G401 (cell line): Measurements from ENCODE around the gene OPN5. TPM values are rescaled to one million over a fixed set of nuclear protein-coding genes. Genes with fewer than 3 reads are reported as not detected.
"Not testable (repeated sequence)": the region's sequence is repeated elsewhere in the genome, so short reads cannot be mapped to it uniquely, and the experiment has no call there.

Source experiments
- DNase-seq: peaks from one replicate; pipeline ENCODE4 v3.0.0-alpha.2; 2015; ENCODE audit warnings: low spot score
- in situ Hi-C: cut with HindIII; loops from 2 replicates; pipeline ENCODE4 v1.10.0; 2016; ENCODE audit warnings: low sequenced_read_pairs, mixed read lengths
- total RNA-seq: library from RNA; depleted of rRNA; stranded (reverse); fragments of >200 nt; shearing (Covaris generic); gene quantifications from 2 replicates; pipeline ENCODE4 v1.2.3, GENCODE V29; 2014; rRNA removed

OPN5 gene, protein sequence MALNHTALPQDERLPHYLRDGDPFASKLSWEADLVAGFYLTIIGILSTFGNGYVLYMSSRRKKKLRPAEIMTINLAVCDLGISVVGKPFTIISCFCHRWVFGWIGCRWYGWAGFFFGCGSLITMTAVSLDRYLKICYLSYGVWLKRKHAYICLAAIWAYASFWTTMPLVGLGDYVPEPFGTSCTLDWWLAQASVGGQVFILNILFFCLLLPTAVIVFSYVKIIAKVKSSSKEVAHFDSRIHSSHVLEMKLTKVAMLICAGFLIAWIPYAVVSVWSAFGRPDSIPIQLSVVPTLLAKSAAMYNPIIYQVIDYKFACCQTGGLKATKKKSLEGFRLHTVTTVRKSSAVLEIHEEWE
- total RNA-seq = not detected in 2 replicates

DNA sequence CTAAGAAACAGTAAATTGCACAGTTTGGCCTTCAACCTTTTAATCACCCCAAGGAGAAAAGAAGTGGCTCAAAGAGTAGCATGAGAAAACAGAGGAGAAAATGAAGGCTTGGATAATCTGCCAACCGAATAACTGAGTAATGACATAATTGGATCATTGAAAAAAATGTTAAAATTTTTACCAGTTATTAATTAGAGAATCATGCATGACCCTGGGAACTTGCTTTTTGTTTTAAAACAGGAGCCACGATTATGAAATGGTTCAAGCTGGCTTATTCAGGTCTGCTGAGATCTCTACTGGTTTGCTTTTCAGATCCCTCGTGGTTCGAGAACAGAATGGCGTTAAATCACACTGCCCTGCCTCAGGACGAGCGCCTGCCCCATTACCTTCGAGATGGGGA is at the start of gene OPN5:
TSS of gene OPN5 (plus strand) at position 301 of the 400 bp plus-strand sequence. CDS start at position 336, 35 bp downstream.
- in situ Hi-C loops = no loop called here
- DNase-seq = no peak

DNA sequence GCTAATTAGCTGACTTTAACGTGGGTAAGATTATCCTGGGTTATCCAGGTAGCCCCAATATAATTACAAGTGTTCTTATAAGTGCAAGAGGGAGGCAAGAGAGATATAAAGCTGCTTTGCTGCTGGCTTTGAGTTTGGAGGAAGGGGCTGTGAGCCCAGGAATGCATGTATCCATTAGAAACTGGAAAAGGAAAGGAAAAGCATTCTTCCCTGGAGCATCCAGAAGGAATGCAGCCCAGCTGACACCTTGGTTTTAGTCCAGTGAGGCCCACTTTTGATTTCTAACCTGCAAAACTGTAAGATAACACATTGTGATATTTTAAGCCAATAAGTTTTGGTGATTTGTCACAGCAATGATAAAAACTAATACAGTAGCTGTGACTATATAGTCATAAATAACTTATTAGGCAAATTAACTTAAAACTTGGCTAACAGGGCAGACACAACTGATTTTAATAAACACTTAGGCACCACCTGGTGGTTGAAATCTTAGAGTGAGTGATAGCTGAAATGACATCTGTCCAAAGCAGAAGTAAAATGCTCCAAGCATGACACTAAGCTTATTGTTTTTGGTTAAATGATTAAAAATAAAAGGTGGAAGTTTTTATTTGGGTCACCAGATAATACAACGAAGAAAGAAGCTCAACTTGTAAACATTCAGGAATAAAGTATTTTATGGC is 47.8 kb upstream of the OPN5 start:
- in situ Hi-C loops = no loop called here
- peak; percentile 43 for DNase-seq

DNA sequence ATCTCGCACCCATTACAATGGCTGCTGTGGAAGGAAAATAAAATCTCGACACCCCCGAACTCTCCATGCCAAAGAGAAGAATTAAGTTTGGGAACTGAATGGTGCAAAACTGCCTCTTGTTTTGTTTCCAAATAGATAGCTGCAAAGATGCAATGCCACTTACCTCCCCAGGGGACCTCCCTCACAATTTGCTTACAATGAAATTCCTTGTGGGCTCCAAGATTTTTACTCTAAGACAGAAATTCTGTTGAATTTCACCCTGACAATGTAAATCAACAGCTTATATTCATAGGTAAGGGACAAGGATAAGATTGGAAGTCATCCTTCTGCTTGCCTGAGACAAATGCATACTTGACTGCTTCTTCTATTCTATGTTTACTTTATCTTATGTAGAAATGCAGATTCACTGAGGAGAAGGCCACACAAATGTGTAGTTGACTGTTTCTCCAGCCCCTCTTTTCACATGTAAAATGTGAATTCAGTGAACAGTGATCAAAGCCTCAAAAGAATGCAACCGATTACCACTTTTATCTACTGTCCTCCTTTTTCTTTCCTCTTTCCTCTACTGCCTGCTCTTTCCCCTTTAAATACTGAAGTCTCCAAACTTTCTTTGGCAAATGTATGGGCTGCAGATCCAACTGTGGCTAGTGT is 46.9 kb upstream of the OPN5 start:
- in situ Hi-C loops = no loop called here
- no peak for DNase-seq

DNA sequence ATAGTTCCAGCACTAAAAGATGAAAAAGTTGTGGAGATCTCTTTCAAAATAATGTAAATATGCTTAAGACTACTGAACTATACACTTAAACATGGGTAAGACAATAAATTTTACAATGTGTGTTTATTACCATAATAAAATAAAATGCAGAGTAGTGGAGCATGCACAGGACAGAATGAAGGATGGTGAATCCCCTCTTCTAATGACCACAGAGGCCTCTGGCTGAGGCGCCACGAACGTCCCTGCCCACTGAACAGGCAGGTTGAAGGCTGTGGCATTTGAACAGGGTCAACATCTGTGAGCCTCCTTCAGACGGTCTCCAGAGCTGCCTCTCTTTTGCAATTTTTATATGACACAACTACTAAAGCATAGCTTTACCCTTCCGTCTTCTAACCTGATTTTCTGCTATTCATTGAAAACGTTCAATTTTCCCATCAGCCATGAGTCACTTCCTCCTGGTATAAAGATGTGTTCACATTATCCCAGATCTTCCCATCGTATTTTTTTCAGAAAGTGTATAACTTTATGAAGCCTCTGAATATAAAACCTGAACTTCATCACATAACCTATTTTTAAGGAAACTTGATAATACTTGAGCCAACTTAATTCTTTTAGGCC is 45.6 kb upstream of the OPN5 start:
- in situ Hi-C loops = no loop called here

DNA sequence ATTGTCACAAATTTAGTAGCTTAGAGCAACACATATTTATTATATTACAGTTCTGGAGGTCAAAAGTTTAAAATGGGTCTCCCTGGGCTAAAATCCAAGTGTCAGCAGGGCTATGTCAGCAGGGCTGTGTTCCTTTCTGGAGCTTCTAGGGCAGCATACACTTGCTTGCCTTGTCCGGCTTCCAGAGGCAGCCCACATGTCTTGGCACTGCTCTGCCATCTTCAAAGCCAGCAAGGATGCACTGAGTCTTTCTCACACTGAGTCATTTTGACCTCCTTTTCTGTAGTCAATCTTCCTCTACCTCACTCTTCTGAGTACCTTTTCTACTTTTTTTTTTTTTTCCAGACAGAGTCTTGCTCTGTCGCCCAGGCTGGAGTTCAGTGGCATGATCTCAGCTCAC is 44.4 kb upstream of the OPN5 start:
- in situ Hi-C loops = no loop called here
- no peak for DNase-seq

More for the DNA sequence above, 45.6 kb upstream of the OPN5 start:
- no peak for DNase-seq

DNA sequence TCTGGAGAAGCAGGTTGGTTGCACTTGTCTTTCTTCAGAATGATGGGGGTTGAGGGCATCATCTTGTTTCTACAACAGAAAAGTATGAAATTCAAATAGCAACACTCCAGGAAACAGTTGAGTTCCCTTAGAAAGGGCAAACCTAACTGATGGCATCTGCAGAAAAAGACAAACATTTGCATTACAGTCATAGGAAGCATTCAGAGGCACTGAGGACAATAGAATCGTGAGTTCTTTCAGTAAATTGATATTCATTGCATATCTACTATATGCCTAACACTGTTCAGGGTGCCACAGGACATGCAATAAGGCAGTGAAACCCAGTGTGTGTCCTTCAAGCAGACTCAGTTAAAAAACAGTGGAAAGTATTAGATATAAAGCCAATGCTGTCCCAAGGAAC is 41.1 kb upstream of the OPN5 start:
- DNase-seq = no peak
- in situ Hi-C loops = no loop called here

DNA sequence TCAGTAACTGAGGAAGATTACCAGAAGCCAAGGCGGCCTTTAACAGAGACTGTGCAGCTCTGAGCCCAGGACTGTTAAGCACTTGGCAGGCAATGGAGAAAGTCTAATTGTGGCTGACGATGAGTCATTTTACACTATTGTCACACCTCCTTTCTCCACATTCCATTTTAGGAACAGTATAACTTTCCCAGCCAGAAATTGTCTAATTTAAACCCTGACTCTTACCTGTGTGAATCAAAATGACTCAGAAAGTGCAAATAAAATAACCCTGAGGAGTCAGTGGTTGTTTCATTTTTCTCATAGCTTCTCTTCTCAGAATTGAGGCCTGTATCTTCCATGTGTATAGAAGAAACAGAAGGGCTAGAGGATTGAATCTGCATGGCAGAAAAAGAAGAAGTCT is 40.0 kb upstream of the OPN5 start:
- DNase-seq = peak; percentile 17
- in situ Hi-C loops = no loop called here

DNA sequence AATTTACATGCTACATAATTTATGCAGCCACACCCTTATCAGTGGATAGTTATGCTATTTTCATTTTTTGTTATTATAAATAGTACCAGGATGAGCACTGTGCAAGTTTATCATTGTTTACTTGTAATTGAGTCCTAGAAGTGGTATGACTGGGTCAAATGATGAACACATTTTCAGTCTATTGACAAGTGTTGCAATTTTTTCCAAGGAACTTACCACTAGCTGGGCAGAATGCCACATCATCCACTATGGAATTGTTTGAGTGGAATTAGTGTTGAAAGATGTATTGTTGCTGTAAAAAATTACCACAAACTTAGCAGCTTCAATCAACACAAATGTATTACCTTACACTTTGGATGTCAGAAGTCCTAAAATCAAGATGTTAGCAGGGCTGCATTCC is 38.1 kb upstream of the OPN5 start:
- in situ Hi-C loops = no loop called here
- no peak for DNase-seq

DNA sequence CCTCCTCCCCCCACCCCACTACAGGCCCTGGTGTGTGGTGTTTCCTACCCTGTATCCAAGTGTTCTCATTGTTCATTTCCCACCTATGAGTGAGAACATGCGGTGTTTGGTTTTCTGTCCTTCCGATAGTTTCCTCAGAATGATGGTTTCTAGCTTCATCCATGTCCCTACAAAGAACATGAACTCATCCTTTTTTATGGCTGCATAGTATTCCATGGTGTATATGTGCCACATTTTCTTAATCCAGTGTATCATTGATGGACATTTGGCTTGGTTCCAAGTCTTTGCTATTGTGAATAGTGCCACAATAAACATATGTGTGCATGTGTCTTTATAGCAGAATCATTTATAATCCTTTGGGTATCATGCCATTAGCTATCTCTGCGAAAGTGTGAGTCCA is 36.6 kb upstream of the OPN5 start:
- in situ Hi-C loops, DNase-seq: not testable (repeated sequence)

DNA sequence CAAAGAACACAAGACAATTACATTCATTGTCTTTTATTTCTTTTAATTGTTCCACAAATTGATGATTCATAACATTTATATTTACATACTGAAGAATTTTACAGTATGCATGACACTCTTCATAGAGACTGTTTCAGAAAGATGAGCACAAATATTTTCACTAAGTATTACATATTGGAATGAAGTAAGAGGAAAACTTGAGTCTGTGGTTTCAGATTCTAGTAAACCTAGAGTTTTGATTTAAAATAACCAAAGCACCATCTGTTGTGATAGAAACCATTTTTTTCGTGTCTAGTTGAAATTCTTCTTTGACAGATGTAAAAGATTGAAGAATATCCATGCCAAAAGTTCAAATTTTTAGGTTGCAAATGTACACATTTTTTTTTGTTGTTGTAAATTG is 32.1 kb upstream of the OPN5 start:
- in situ Hi-C loops = no loop called here
- no peak for DNase-seq

DNA sequence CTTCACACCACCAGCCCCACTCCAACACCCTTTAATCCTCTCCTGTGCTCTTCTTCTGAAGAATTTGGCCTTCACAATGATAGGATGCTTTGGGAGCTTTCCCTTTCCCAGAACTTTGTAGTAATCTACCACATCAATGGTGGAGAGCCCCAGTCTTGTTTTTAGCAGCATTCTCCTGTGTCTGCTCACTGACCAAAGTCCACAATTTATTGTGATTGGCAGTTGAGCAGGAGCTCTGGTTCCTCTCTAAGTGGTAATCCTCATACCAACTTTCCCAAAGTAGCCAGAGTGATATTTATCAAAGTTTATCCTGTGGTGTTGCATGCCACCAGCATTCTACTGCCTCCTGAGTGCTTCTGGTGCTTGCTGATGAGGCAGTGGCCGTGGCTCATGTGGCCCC is 29.0 kb upstream of the OPN5 start:
- in situ Hi-C loops = no loop called here
- DNase-seq = no peak

DNA sequence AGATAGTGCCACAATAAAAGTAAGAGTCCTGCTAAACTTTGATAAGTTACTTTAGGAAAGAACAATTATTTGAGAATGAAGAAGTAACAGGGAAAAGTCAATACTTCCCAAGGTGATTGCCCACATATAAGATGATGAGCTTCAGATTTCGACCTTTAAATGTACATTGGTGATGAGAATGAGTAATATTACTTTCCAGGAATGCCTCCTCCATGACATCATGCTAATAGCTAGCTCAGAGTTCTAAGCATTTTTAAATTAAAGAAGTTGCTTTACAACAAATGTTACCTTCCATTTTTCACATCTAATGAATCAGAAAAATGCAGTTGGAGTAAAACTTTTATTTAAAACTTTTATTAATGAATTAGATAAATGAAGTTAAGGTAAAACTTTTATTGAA is 22.5 kb upstream of the OPN5 start:
- DNase-seq = no peak
- in situ Hi-C loops = no loop called here

DNA sequence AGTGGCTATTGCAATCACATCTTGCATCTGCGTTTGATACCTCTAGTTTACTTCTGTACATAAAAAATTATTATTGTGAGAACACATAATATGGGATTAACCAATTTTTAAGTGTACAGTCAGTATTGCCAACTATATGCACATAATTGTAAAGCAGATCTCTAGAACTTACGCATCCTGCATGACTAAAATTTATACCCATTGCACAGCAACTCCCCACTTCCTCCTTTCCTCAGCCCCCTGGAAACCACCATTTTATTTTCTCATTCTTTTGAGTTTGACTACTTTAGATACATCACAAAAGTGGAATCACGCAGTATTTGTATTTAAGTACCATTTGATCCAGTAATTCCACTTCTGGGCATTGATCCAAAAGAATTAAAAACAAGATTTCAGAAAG is 19.3 kb upstream of the OPN5 start:
- DNase-seq = no peak
- in situ Hi-C loops = no loop called here

DNA sequence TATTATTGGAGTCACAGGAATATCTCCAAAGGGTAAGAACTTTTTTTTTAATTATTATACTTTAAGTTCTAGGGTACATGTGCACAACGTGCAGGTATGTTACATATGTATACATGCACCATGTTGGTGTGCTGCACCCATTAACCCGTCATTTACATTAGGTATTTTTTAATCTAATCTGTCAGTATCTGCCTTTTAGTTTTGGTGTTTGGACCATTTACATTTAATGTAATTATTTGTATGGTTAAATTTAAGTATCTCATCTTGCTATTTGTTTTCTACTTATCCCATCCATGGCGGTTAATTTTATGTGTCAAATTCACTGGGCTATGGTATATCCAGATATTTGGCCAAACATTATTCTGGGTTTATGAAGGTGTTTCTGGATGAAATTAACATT is 15.4 kb upstream of the OPN5 start:
- DNase-seq = no peak
- in situ Hi-C loops = no loop called here

DNA sequence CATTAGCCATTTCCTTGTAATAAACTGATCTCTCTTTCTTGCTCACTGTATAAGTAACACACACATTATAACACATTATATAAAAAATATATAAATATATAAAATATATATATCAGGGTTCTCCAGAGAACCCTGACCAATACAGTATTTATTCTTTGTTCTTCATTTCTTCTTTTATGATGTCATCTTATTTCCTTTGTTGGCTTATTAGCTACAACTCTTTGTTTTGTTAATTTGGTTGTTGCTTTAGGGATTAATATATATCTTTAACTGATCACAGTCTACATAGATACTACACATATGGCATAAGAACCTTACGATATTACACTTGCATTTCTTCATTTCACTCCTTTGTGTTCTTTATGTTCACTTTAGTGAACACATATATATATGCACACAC is 14.7 kb upstream of the OPN5 start:
- in situ Hi-C loops = no loop called here
- DNase-seq = no peak

DNA sequence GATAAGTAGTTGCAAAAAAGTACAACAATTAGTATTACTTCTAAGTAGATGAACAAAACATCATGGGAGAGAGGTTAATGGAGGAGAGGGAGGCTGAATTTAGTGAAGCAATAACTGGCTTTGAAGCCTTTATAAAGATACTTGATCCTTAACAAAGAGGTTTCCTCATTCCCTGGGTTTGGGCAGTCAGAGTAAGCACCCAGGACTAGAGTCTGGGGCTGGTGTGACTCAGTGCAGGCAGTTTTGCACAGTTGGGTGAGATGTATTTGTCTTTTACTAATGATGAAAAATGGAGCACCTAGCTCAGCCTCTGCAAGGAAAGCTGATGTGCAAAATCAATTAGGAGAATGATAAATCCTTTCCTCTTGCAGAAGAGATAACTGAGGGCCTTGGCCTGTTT is 11.8 kb upstream of the OPN5 start:
- no peak for DNase-seq
- in situ Hi-C loops = no loop called here

DNA sequence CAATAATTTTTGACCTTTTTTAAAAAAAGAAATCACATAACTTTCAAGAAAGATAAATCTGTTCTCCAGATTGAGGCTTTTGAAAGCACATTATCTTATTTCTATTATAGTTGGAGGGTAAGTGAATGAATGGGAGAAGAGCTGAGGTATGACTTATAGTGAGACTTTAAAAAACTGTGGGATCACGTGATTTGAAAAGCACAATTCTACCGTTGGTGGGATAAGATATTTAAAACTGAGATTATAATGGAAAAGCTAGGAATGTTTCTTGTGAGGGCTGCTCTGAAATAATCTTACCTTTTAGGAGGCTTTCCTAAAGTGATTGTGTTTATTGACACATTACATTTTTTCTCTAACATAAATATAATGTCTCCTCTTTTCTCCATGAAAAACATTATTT is 9.5 kb upstream of the OPN5 start:
- in situ Hi-C loops = no loop called here
- no peak for DNase-seq

DNA sequence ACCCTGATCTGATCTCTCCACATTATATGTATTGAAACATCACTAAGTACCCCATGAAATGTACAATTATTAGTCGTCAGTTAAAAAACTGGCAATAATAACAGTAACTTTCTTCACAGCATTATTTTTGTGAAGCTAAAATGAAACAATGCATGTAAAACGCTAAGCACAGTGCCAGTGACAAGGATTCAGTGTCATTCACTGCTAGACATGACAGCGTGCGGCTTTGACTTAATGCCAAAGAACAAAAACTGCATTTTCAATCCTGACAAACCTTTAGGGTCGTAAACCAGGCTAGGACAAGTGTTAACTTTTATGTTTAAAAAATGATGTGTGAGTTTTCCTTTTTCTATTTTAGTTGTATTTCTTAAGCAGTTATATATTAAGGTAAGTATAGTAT is 8.8 kb upstream of the OPN5 start:
- no peak for DNase-seq

DNA sequence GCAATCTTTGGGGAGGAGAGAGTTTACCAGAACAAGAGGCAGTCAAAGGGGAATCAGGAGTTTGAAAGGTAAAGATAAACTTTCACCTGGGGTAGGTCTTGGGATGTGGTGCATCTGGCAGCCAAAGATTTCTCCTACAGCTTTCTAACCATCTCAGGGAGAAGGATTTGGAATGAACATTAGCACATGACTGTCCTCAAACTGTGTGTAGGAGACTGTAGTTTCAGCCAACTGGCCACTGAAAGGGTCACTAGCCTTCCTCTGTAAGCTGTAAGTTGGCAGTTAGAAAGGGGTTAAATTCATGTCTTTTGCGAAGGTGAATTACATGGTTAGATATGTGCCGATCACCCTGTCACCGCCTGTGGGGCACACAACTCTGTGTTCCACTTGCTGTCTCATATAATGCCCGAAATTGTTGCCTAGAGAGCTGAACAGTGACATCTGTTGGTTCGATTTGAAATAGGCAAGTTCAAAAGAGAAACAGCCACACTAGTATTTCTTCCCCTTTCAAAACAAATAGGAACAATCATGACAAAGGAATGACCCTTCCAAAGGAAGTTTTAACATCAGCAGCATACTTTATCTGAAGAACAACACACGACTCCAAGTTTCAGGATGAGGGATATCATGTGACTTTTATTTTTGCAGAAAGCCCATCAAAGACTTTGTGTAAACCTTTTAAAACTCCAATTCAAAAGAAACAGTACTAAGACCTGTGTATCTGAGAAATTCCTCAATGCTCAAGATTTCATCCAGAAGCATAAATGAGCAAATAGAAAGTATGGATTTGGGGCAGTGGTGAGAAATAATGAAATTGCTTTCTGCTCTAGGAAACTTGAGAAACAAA is 1.1 kb upstream of the OPN5 start:
- in situ Hi-C loops = no loop called here
- peak; percentile 76 for DNase-seq

More for the DNA sequence above, 8.8 kb upstream of the OPN5 start:
- in situ Hi-C loops = no loop called here
